PC-9 (cell line): Measurements from ENCODE around the gene OR51E2.

Source experiments
- EZH2 ChIP-seq: fragments of 200-600 bp; sonication (generic); IDR thresholded peaks from 2 replicates; pipeline ENCODE4 v1.8.0; 2017; ENCODE audit warnings: antibody characterized with exemption, low read depth
- TF ChIP-seq, protein P1 (sequence below): fragments of 200-600 bp; sonication (generic); conservative IDR thresholded peaks from 2 replicates; pipeline ENCODE4 v1.6.1; 2017; ENCODE audit warnings: mixed run types, antibody characterized with exemption, mild to moderate bottlenecking, moderate library complexity

DNA sequence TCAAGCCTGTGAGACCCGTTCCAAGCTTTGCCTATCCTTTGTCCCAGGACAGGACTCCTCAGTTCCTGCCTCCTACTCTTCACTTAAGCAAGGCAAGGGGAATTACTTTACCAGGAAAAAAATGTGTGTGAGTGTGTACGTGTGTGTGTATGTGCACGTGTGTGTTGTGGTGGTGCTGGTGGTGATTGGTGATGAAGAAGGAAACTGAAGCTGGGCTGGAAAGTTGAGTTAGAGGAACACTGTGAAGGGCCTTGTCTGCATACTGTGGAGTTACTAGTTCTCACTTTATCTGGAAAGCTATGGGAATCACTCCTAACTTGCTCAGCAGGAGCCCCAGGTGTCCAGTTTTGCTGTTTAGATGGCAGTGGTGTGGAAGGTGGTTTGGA lies 60.0 kb downstream of the OR51E2 start:
- TF ChIP-seq, protein P1, sequence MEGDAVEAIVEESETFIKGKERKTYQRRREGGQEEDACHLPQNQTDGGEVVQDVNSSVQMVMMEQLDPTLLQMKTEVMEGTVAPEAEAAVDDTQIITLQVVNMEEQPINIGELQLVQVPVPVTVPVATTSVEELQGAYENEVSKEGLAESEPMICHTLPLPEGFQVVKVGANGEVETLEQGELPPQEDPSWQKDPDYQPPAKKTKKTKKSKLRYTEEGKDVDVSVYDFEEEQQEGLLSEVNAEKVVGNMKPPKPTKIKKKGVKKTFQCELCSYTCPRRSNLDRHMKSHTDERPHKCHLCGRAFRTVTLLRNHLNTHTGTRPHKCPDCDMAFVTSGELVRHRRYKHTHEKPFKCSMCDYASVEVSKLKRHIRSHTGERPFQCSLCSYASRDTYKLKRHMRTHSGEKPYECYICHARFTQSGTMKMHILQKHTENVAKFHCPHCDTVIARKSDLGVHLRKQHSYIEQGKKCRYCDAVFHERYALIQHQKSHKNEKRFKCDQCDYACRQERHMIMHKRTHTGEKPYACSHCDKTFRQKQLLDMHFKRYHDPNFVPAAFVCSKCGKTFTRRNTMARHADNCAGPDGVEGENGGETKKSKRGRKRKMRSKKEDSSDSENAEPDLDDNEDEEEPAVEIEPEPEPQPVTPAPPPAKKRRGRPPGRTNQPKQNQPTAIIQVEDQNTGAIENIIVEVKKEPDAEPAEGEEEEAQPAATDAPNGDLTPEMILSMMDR = no peak
- TF ChIP-seq EZH2 = no peak
